ENCODE measurements around the gene SUN1.
"Not testable (repeated sequence)": the region's sequence is repeated elsewhere in the genome, so short reads cannot be mapped to it uniquely, and the experiment has no call there.

SUN1 gene

GRCh38 chr7:857661-858060 is 25.4 kb downstream of the SUN1 start:
- no peak for DNase-seq

GRCh38 chr7:859359-860030 is 27.2 kb downstream of the SUN1 start:
- no peak for DNase-seq

- DNase-seq, result no peak
Observed at GRCh38 chr7:860149-860548, 27.9 kb downstream of the SUN1 start.

GRCh38 chr7:861222-861621 is 28.9 kb downstream of the SUN1 start:
- no peak for DNase-seq

- no peak for DNase-seq
Observed at GRCh38 chr7:862157-862556, 29.9 kb downstream of the SUN1 start.

- no peak for DNase-seq
Observed at GRCh38 chr7:863106-863505, 30.8 kb downstream of the SUN1 start.

- no peak for DNase-seq
Observed at GRCh38 chr7:865921-866320, 33.6 kb downstream of the SUN1 start.

- DNase-seq, result no peak
Observed at GRCh38 chr7:867001-867405, 34.7 kb downstream of the SUN1 start.

- no peak for DNase-seq
Observed at GRCh38 chr7:867406-868188, 35.3 kb downstream of the SUN1 start.

- no peak for DNase-seq
Observed at GRCh38 chr7:868189-868486, 35.9 kb downstream of the SUN1 start.

GRCh38 chr7:869348-869747 is 37.1 kb downstream of the SUN1 start:
- DNase-seq, result no peak

- no peak for DNase-seq
Observed at GRCh38 chr7:871900-872537, 39.7 kb downstream of the SUN1 start.

- not testable (repeated sequence) for DNase-seq
Observed at GRCh38 chr7:872685-873084, 40.4 kb downstream of the SUN1 start.

GRCh38 chr7:873367-874002 is 41.2 kb downstream of the SUN1 start:
- peak in 1 of 2 experiments; percentile 12 for DNase-seq

- no peak for DNase-seq
Observed at GRCh38 chr7:874031-874749, 41.9 kb downstream of the SUN1 start.

GRCh38 chr7:875051-875450 is 42.8 kb downstream of the SUN1 start:
- DNase-seq, result no peak

GRCh38 chr7:875476-876076 is 43.3 kb downstream of the SUN1 start:
- no peak for DNase-seq

GRCh38 chr7:876077-876971 is 44.0 kb downstream of the SUN1 start, which contains the start of gene GET4:
Gene GET4, plus strand, starts transcription at chr7:876554. Its CDS starts 92 bp downstream, at chr7:876646.
- DNase-seq, result peak; percentile 62 to 90

- DNase-seq, result no peak
Observed at GRCh38 chr7:876972-877311, 44.7 kb downstream of the SUN1 start.

GRCh38 chr7:877312-878232 is 45.3 kb downstream of the SUN1 start:
- DNase-seq, result no peak
